Pancreas (tissue), 8 donors: ENCODE data around the gene SERPINH1. TPM values are rescaled to one million over a fixed set of nuclear protein-coding genes. Genes with fewer than 3 reads are reported as not detected.

ENCODE experiments used
- polyA plus RNA-seq, 2 donors: library from polyadenylated mRNA; stranded (reverse); fragments of 200-250 nt; gene quantifications; one replicate each; pipeline ENCODE4 v1.2.3, GENCODE V29; 2013
- total RNA-seq, 6 donors: library from RNA; stranded (reverse); fragmentation: NEBNext Ultra II Directional in 4 of 6; extraction: Animal tissue kit (Norgen Biotek cat#: 25700) in 4 of 6; gene quantifications; one replicate each; pipeline versions ENCODE4 v1.2.1 to v1.2.4, GENCODE V29; 2021 to 2023
- donor health status: healthy with polysubstance abuse.
- donor health status: DM: no; HTN: no; CAD: no; lungs with moderate emphysema.
- donor health status: DM: no; HTN: no; CAD: no.
- donor health status: Bipolar disorder and iron deficiency.
- donor health status: DM: yes; HTN: yes; CAD: no.
- donor health status: DM: no; HTN: no; CAD: no.
- donor health status: DM: no; HTN: no; CAD: no.
- donor health status: DM: yes; HTN: yes; CAD: no.

The SERPINH1 gene
- total and polyA plus RNA-seq, 8 donors = 9.3 to 87.7 (median 21.1) TPM

Other genes with a start within 250 kb of the SERPINH1 start
- 10 to 100 TPM; 30.3 to 68.1 (median 33.8) TPM for gene ARRB1, start 210.6 kb upstream of the SERPINH1 start, total RNA-seq
- 10 to 100 TPM in 1 of 2 donors, 1 to 10 TPM in 1; 7.8 to 12.7 TPM for gene ARRB1, start 210.6 kb upstream of the SERPINH1 start, polyA plus RNA-seq
- 1,000 to 10,000 TPM in 5 of 6 donors, 100 to 1,000 TPM in 1; 824 to 1,938 (median 1,523) TPM for gene RPS3, start 162.7 kb upstream of the SERPINH1 start, total RNA-seq
- gene RPS3, start 162.7 kb upstream of the SERPINH1 start, polyA plus RNA-seq = 1,000 to 10,000 TPM; 1,208 to 1,382 TPM
- gene KLHL35, start 129.1 kb upstream of the SERPINH1 start, total RNA-seq = 1 to 10 TPM in 5 of 6 donors, under 1 TPM in 1; 0.97 to 3.1 (median 1.7) TPM
- gene KLHL35, start 129.1 kb upstream of the SERPINH1 start, polyA plus RNA-seq = 1 to 10 TPM; 1.7 to 2.5 TPM
- gene GDPD5, start 36.3 kb upstream of the SERPINH1 start, total RNA-seq = 10 to 100 TPM; 24.3 to 72.7 (median 31.8) TPM
- 10 to 100 TPM; 33.4 to 92.9 TPM for gene GDPD5, start 36.3 kb upstream of the SERPINH1 start, polyA plus RNA-seq
- gene MAP6, start 106.8 kb downstream of the SERPINH1 start, total RNA-seq = 1 to 10 TPM in 5 of 6 donors, under 1 TPM in 1; 0.88 to 3.2 (median 2.0) TPM
- 10 to 100 TPM in 1 of 2 donors, 1 to 10 TPM in 1; 4.2 to 17.4 TPM for gene MAP6, start 106.8 kb downstream of the SERPINH1 start, polyA plus RNA-seq
- gene MOGAT2, start 155.6 kb downstream of the SERPINH1 start, total RNA-seq = under 1 TPM in 1 of 6 donors, not detected in 5; 0.09 TPM
- under 1 TPM; 0.08 to 0.09 TPM for gene MOGAT2, start 155.6 kb downstream of the SERPINH1 start, polyA plus RNA-seq
- gene DGAT2, start 206.5 kb downstream of the SERPINH1 start, total RNA-seq = 10 to 100 TPM in 2 of 6 donors, 1 to 10 TPM in 1, under 1 TPM in 3; 0.56 to 15.7 (median 1.2) TPM
- gene DGAT2, start 206.5 kb downstream of the SERPINH1 start, polyA plus RNA-seq = 1 to 10 TPM; 3.0 to 4.0 TPM